ENCODE data around the gene ETNK1.

Gene ETNK1

GRCh38 chr12:22625762-22626294, 857 bp downstream of the ETNK1 start:
- Histone ChIP-seq H3K4me1 (ENCODE audit: control insufficient read depth, low read depth, low read length) (no peaks in the 10 kb centered on the region), H3K4me2 (ENCODE audit: low read length) (peak overlapping the region; percentile 32), H3K36me3 (ENCODE audit: control insufficient read depth, insufficient read depth, low read length) (no peaks in the 10 kb centered on the region), H3K27ac (ENCODE audit: low read depth, low read length) (peak overlapping the region; percentile 87), H3K23ac (ENCODE audit: low read length) (no peak overlapping the region), H3K79me2 (ENCODE audit: control insufficient read depth, insufficient read depth, low read length) (peaks cover 27% of the 10 kb centered on the region), H3K79me1 (ENCODE audit: low read length) (no peaks in the 10 kb centered on the region), H3K27me3 (ENCODE audit: insufficient read depth, low read length, poor library complexity) (no peaks in the 10 kb centered on the region), H2BK15ac (replicated peaks; ENCODE audit: low read depth) (no peak overlapping the region), H3K4me3 (ENCODE audit: low read length) (peak overlapping the region; percentile 82), H3K4ac (ENCODE audit: low read depth, low read length) (no peak overlapping the region), H3K18ac (ENCODE audit: low read length) (peak overlapping the region; percentile 42), H2BK5ac (ENCODE audit: low read length) (no peak overlapping the region), H2AK5ac (ENCODE audit: low read length) (no peak overlapping the region), H4K5ac (ENCODE audit: low read length) (no peak overlapping the region), H4K8ac (ENCODE audit: low read depth, low read length) (no peak overlapping the region), H3K9ac (ENCODE audit: low read length) (peak overlapping the region; percentile 82), H2BK120ac (ENCODE audit: low read depth, low read length) (no peak overlapping the region), H3K56ac (ENCODE audit: low read length) (peak overlapping the region; percentile 93)
- no CpG with 5 or more reads among the region's 18 CpGs for WGBS (ENCODE audit: extremely low coverage, insufficient coverage, low lambda C conversion rate)
- DNase-seq: peak; percentile 81

- no peak overlapping the region for H2BK120ac ChIP-seq (ENCODE audit: low read depth, low read length)
- no peak overlapping the region for H4K8ac ChIP-seq (ENCODE audit: low read depth, low read length)
- peak overlapping the region; percentile 46 for H3K9ac ChIP-seq (ENCODE audit: low read length)
- H3K56ac ChIP-seq (ENCODE audit: low read length): no peak overlapping the region
- H3K27me3 ChIP-seq (ENCODE audit: insufficient read depth, low read length, poor library complexity): no peaks in the 10 kb centered on the region
- H3K79me1 ChIP-seq (ENCODE audit: low read length): no peaks in the 10 kb centered on the region
- no peak overlapping the region for H4K5ac ChIP-seq (ENCODE audit: low read length)
- no peak overlapping the region for H3K4ac ChIP-seq (ENCODE audit: low read depth, low read length)
- H3K79me2 ChIP-seq (ENCODE audit: control insufficient read depth, insufficient read depth, low read length): peaks cover 27% of the 10 kb centered on the region
- H3K23ac ChIP-seq (ENCODE audit: low read length): no peak overlapping the region
- H2BK15ac ChIP-seq (replicated peaks; ENCODE audit: low read depth): no peak overlapping the region
- no peak overlapping the region for H3K4me2 ChIP-seq (ENCODE audit: low read length)
- peak; percentile 21 for DNase-seq
- H3K4me1 ChIP-seq (ENCODE audit: control insufficient read depth, low read depth, low read length): no peaks in the 10 kb centered on the region
- no peaks in the 10 kb centered on the region for H3K36me3 ChIP-seq (ENCODE audit: control insufficient read depth, insufficient read depth, low read length)
- WGBS (ENCODE audit: extremely low coverage, insufficient coverage, low lambda C conversion rate): no CpG with 5 or more reads among the region's 4 CpGs
- H3K4me3 ChIP-seq (ENCODE audit: low read length): no peak overlapping the region
- no peak overlapping the region for H3K27ac ChIP-seq (ENCODE audit: low read depth, low read length)
- H2BK5ac ChIP-seq (ENCODE audit: low read length): no peak overlapping the region
- H3K18ac ChIP-seq (ENCODE audit: low read length): no peak overlapping the region
- H2AK5ac ChIP-seq (ENCODE audit: low read length): no peak overlapping the region
Measured at GRCh38 chr12:22626406-22626805, 1.4 kb downstream of the ETNK1 start.

- Histone ChIP-seq H3K27ac (ENCODE audit: low read depth, low read length) (no peak overlapping the region), H3K27me3 (ENCODE audit: insufficient read depth, low read length, poor library complexity) (no peaks in the 10 kb centered on the region), H3K23ac (ENCODE audit: low read length) (no peak overlapping the region)
Measured at GRCh38 chr12:22627371-22627770, 2.4 kb downstream of the ETNK1 start.

GRCh38 chr12:22628228-22628627, 3.3 kb downstream of the ETNK1 start:
- Histone ChIP-seq H3K9ac (ENCODE audit: low read length) (no peak overlapping the region), H4K5ac (ENCODE audit: low read length) (no peak overlapping the region), H3K79me1 (ENCODE audit: low read length) (peaks cover 2% of the 10 kb centered on the region), H3K4me2 (ENCODE audit: low read length) (no peak overlapping the region), H3K4me1 (ENCODE audit: control insufficient read depth, low read depth, low read length) (no peaks in the 10 kb centered on the region), H3K27me3 (ENCODE audit: insufficient read depth, low read length, poor library complexity) (no peaks in the 10 kb centered on the region), H3K4ac (ENCODE audit: low read depth, low read length) (no peak overlapping the region), H3K56ac (ENCODE audit: low read length) (no peak overlapping the region), H2AK5ac (ENCODE audit: low read length) (no peak overlapping the region), H3K27ac (ENCODE audit: low read depth, low read length) (no peak overlapping the region), H3K23ac (ENCODE audit: low read length) (no peak overlapping the region), H2BK5ac (ENCODE audit: low read length) (no peak overlapping the region), H4K8ac (ENCODE audit: low read depth, low read length) (no peak overlapping the region), H3K18ac (ENCODE audit: low read length) (no peak overlapping the region), H3K79me2 (ENCODE audit: control insufficient read depth, insufficient read depth, low read length) (peaks cover 33% of the 10 kb centered on the region), H3K36me3 (ENCODE audit: control insufficient read depth, insufficient read depth, low read length) (no peaks in the 10 kb centered on the region), H2BK15ac (replicated peaks; ENCODE audit: low read depth) (no peak overlapping the region), H3K4me3 (ENCODE audit: low read length) (no peak overlapping the region), H2BK120ac (ENCODE audit: low read depth, low read length) (no peak overlapping the region)
- no peak for DNase-seq
- no CpG with 5 or more reads among the region's 4 CpGs for WGBS (ENCODE audit: extremely low coverage, insufficient coverage, low lambda C conversion rate)

More at GRCh38 chr12:22627371-22627770, 2.4 kb downstream of the ETNK1 start:
- Histone ChIP-seq H4K5ac (ENCODE audit: low read length) (no peak overlapping the region), H3K4me3 (ENCODE audit: low read length) (no peak overlapping the region), H2BK120ac (ENCODE audit: low read depth, low read length) (no peak overlapping the region), H3K9ac (ENCODE audit: low read length) (peak overlapping the region; percentile 53), H3K4ac (ENCODE audit: low read depth, low read length) (no peak overlapping the region), H3K4me1 (ENCODE audit: control insufficient read depth, low read depth, low read length) (no peaks in the 10 kb centered on the region), H3K18ac (ENCODE audit: low read length) (no peak overlapping the region), H3K36me3 (ENCODE audit: control insufficient read depth, insufficient read depth, low read length) (no peaks in the 10 kb centered on the region), H3K56ac (ENCODE audit: low read length) (no peak overlapping the region), H4K8ac (ENCODE audit: low read depth, low read length) (no peak overlapping the region), H2AK5ac (ENCODE audit: low read length) (no peak overlapping the region), H3K79me2 (ENCODE audit: control insufficient read depth, insufficient read depth, low read length) (peaks cover 28% of the 10 kb centered on the region), H2BK5ac (ENCODE audit: low read length) (no peak overlapping the region), H3K79me1 (ENCODE audit: low read length) (peaks cover under 1% of the 10 kb centered on the region), H2BK15ac (replicated peaks; ENCODE audit: low read depth) (no peak overlapping the region), H3K4me2 (ENCODE audit: low read length) (no peak overlapping the region)
- no CpG with 5 or more reads among the region's 2 CpGs for WGBS (ENCODE audit: extremely low coverage, insufficient coverage, low lambda C conversion rate)
- DNase-seq: no peak

GRCh38 chr12:22631863-22632463, 7.0 kb downstream of the ETNK1 start:
- Histone ChIP-seq H4K5ac (ENCODE audit: low read length) (no peak overlapping the region), H3K36me3 (ENCODE audit: control insufficient read depth, insufficient read depth, low read length) (no peaks in the 10 kb centered on the region), H2BK5ac (ENCODE audit: low read length) (no peak overlapping the region), H2BK15ac (replicated peaks; ENCODE audit: low read depth) (no peak overlapping the region), H3K27me3 (ENCODE audit: insufficient read depth, low read length, poor library complexity) (no peaks in the 10 kb centered on the region), H3K27ac (ENCODE audit: low read depth, low read length) (no peak overlapping the region), H3K9ac (ENCODE audit: low read length) (no peak overlapping the region), H3K18ac (ENCODE audit: low read length) (no peak overlapping the region), H3K56ac (ENCODE audit: low read length) (no peak overlapping the region), H3K79me2 (ENCODE audit: control insufficient read depth, insufficient read depth, low read length) (peaks cover 37% of the 10 kb centered on the region), H3K23ac (ENCODE audit: low read length) (no peak overlapping the region), H3K4me3 (ENCODE audit: low read length) (no peak overlapping the region), H4K8ac (ENCODE audit: low read depth, low read length) (no peak overlapping the region), H3K79me1 (ENCODE audit: low read length) (peaks cover 8% of the 10 kb centered on the region), H2BK120ac (ENCODE audit: low read depth, low read length) (no peak overlapping the region), H3K4me2 (ENCODE audit: low read length) (no peak overlapping the region), H3K4me1 (ENCODE audit: control insufficient read depth, low read depth, low read length) (peaks cover 3% of the 10 kb centered on the region), H3K4ac (ENCODE audit: low read depth, low read length) (no peak overlapping the region), H2AK5ac (ENCODE audit: low read length) (no peak overlapping the region)
- 100% methylated on average over 2 of the region's 3 CpGs for WGBS (ENCODE audit: extremely low coverage, insufficient coverage, low lambda C conversion rate)
- DNase-seq: no peak

GRCh38 chr12:22634883-22635282, 9.9 kb downstream of the ETNK1 start:
- no peak overlapping the region for H2BK15ac ChIP-seq (replicated peaks; ENCODE audit: low read depth)
- H3K4me2 ChIP-seq (ENCODE audit: low read length): no peak overlapping the region
- no peak overlapping the region for H3K27ac ChIP-seq (ENCODE audit: low read depth, low read length)
- H3K4me1 ChIP-seq (ENCODE audit: control insufficient read depth, low read depth, low read length): peaks cover 3% of the 10 kb centered on the region
- H2BK120ac ChIP-seq (ENCODE audit: low read depth, low read length): no peak overlapping the region
- H2BK5ac ChIP-seq (ENCODE audit: low read length): no peak overlapping the region
- no peak overlapping the region for H3K4me3 ChIP-seq (ENCODE audit: low read length)
- no CpG with 5 or more reads among the region's 3 CpGs for WGBS (ENCODE audit: extremely low coverage, insufficient coverage, low lambda C conversion rate)
- H3K4ac ChIP-seq (ENCODE audit: low read depth, low read length): no peak overlapping the region
- H3K36me3 ChIP-seq (ENCODE audit: control insufficient read depth, insufficient read depth, low read length): no peaks in the 10 kb centered on the region
- no peak overlapping the region for H3K9ac ChIP-seq (ENCODE audit: low read length)
- no peak overlapping the region for H3K56ac ChIP-seq (ENCODE audit: low read length)
- H3K27me3 ChIP-seq (ENCODE audit: insufficient read depth, low read length, poor library complexity): no peaks in the 10 kb centered on the region
- peaks cover 10% of the 10 kb centered on the region for H3K79me1 ChIP-seq (ENCODE audit: low read length)
- no peak overlapping the region for H3K18ac ChIP-seq (ENCODE audit: low read length)
- H4K8ac ChIP-seq (ENCODE audit: low read depth, low read length): no peak overlapping the region
- no peak overlapping the region for H3K23ac ChIP-seq (ENCODE audit: low read length)
- H2AK5ac ChIP-seq (ENCODE audit: low read length): peak overlapping the region; percentile 12
- DNase-seq: no peak
- peaks cover 29% of the 10 kb centered on the region for H3K79me2 ChIP-seq (ENCODE audit: control insufficient read depth, insufficient read depth, low read length)
- H4K5ac ChIP-seq (ENCODE audit: low read length): no peak overlapping the region

Measured in mesendoderm (in vitro differentiated cells).